A673 (cell line): ENCODE results near the gene LARGE1.

Source experiments
- EZH2 ChIP-seq: fragments of 200-600 bp; sonication (generic); IDR thresholded peaks from 2 replicates; pipeline ENCODE4 v1.6.1; 2017; ENCODE audit warnings: borderline replicate concordance, low read depth, mild to moderate bottlenecking, mixed read lengths, antibody characterized with exemption, low read length; ENCODE audit not compliant: poor library complexity, severe bottlenecking
- TF ChIP-seq, protein P1 (sequence below): fragments of 300-800, 200-600 bp; sonication (generic); conservative IDR thresholded peaks from 2 replicates; pipeline ENCODE4 v1.5.1; 2017; ENCODE audit warnings: low read depth, mild to moderate bottlenecking, antibody characterized with exemption, low read length, moderate library complexity, mixed read lengths

DNA sequence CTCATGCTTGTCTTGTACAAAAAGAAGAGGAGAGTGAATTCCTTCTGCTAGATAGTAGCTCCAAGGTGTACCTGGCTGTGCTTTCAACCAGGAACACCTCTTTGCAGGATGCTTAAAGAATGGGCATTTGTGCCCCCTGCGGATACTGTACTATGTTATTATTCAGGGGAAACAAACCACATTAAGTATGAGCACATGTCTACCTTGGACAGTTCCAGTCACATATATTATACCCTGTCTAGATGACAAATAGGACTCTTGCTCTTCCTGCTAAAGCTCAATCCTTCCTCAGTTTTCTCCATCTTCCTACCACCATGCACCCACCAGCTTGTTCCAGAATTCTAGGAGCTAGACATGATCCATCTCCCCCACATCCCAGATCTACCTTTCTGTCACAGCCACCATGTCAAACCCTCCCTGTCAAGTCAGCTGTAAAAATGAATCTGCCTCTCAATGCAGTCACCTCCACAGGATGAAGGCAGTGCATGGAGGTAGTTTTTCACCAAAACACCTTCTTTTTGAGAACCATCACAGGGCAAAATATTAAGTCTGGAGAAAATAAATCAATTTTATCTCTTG, 337.4 kb downstream of the LARGE1 start:
- TF ChIP-seq, protein P1, sequence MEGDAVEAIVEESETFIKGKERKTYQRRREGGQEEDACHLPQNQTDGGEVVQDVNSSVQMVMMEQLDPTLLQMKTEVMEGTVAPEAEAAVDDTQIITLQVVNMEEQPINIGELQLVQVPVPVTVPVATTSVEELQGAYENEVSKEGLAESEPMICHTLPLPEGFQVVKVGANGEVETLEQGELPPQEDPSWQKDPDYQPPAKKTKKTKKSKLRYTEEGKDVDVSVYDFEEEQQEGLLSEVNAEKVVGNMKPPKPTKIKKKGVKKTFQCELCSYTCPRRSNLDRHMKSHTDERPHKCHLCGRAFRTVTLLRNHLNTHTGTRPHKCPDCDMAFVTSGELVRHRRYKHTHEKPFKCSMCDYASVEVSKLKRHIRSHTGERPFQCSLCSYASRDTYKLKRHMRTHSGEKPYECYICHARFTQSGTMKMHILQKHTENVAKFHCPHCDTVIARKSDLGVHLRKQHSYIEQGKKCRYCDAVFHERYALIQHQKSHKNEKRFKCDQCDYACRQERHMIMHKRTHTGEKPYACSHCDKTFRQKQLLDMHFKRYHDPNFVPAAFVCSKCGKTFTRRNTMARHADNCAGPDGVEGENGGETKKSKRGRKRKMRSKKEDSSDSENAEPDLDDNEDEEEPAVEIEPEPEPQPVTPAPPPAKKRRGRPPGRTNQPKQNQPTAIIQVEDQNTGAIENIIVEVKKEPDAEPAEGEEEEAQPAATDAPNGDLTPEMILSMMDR: no peak
- TF ChIP-seq EZH2: no peak
